SK-N-SH (cell line): ENCODE results near the gene COL23A1.

Experiments
- EZH2phosphoT487 ChIP-seq: fragments of 200-600 bp; sonication (generic); IDR thresholded peaks from 2 replicates; pipeline ENCODE4 v1.6.1; 2017; ENCODE audit warnings: low read depth, mixed run types, mild to moderate bottlenecking, antibody characterized with exemption, moderate library complexity, borderline replicate concordance
- FOXJ3 ChIP-seq: sonication (generic); formaldehyde crosslinking; IDR thresholded peaks from 2 replicates; pipeline ENCODE4 v1.5.1; 2020; ENCODE audit warnings: mild to moderate bottlenecking, missing genetic modification reagents
- IRF3 ChIP-seq: fragments of 150-350 bp; IDR thresholded peaks from 2 replicates; pipeline ENCODE4 v1.6.1; 2016; ENCODE audit warnings: mild to moderate bottlenecking, low read depth, low read length
- PBX3 ChIP-seq: IDR thresholded peaks from 2 replicates; pipeline ENCODE4; 2012
- POLR2AphosphoS5 ChIP-seq: IDR thresholded peaks from 2 replicates; pipeline ENCODE4 v1.6.1; 2012; ENCODE audit warnings: low read depth, low read length
- USF1 ChIP-seq: IDR thresholded peaks from 2 replicates; pipeline ENCODE4 v1.4.0; 2012; ENCODE audit warnings: low read depth, borderline replicate concordance
- TF ChIP-seq, protein P1 (sequence below): fragments of 200-600 bp; sonication (generic); IDR thresholded peaks from 2 replicates; pipeline ENCODE4 v1.6.1; 2017; ENCODE audit warnings: antibody characterized with exemption, mild to moderate bottlenecking, moderate library complexity
- TF ChIP-seq, protein P2 (sequence below): IDR thresholded peaks from 2 replicates; pipeline ENCODE4 v1.4.0; 2012; ENCODE audit warnings: low read depth

DNA sequence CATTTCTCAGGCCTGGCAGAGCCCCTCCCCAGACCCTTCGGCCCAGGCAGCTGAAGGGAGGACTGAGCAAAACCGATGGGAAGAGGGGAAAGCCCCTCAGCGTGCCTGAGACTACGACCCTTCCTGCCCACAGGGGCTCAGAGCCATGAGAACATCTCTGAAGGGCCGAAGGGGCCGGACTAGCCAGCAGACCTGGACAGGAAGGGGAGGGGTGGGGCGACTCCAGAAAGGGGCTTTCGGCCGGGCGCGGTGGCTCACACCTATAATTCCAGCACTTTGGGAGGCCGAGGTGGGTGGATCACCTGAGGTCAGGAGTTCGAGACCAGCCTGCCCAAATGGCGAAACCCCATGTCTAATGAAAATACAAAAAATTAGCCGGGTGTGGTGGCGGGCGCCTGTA is 271.8 kb downstream of the COL23A1 start:
- TF ChIP-seq PBX3 = no peak
- TF ChIP-seq, protein P1, sequence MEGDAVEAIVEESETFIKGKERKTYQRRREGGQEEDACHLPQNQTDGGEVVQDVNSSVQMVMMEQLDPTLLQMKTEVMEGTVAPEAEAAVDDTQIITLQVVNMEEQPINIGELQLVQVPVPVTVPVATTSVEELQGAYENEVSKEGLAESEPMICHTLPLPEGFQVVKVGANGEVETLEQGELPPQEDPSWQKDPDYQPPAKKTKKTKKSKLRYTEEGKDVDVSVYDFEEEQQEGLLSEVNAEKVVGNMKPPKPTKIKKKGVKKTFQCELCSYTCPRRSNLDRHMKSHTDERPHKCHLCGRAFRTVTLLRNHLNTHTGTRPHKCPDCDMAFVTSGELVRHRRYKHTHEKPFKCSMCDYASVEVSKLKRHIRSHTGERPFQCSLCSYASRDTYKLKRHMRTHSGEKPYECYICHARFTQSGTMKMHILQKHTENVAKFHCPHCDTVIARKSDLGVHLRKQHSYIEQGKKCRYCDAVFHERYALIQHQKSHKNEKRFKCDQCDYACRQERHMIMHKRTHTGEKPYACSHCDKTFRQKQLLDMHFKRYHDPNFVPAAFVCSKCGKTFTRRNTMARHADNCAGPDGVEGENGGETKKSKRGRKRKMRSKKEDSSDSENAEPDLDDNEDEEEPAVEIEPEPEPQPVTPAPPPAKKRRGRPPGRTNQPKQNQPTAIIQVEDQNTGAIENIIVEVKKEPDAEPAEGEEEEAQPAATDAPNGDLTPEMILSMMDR = no peak
- TF ChIP-seq, protein P2, sequence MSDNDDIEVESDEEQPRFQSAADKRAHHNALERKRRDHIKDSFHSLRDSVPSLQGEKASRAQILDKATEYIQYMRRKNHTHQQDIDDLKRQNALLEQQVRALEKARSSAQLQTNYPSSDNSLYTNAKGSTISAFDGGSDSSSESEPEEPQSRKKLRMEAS = no peak
- TF ChIP-seq FOXJ3 (CRISPR knock-in tag) = no peak
- TF ChIP-seq USF1 = no peak
- no peak for TF ChIP-seq POLR2AphosphoS5
- TF ChIP-seq IRF3 = no peak
- TF ChIP-seq EZH2phosphoT487 = no peak
